ELR (cell line): ENCODE data around the gene BMP6.
A peak's percentile ranks its signal among the peaks of the same experiment; 100 is the strongest.

Experiments
- DNase-seq: peaks from one replicate; pipeline ENCODE4 v3.0.0-alpha.2; 2015; ENCODE audit warnings: low read depth

The BMP6 gene

DNA sequence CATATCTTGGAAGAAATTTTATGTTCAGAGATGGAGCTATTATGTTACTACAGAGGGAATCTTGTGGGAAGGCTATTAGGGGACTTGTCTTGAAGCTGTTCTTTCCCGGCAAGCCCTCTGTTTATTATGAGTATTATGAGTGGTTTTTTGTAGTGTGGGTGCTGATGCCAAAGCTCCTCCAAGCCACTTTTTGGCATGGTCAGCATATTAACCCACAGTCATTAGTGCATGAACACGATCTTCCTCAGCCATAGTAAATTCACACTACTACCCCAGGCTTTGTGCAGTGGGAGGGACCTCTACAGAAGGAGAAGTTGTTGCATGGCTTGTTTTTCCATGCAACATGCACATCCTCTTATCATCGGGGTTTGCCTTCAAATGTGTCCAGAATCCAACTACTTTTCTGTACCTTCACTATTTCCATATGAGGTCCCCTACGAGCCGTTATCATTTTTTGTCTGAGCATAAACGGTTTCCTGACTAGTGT lies 6.5 kb upstream of the BMP6 start:
- no peak for DNase-seq

DNA sequence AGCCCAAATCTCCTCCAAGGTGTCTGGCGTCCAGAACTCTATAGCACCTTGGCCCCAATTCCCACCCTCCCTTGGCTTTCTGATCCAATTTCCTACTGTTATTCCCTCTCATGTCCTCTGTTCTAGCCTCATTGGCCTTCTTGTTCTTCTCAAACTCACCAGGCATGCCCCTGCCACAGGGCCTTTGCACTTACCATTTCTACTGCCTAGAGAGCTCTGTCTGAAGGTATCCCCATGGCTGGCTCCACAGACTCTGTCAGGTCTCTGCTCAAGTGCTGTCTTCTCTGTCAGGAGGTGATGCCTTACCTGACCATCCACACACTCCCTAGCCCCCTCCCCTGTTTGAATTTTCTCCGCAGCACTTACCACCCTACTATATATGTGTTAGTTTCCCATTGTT lies 5.6 kb upstream of the BMP6 start:
- no peak for DNase-seq

- peak; percentile 59 for DNase-seq
Observed at GRCh38 chr6:7721649-7722048, 4.2 kb upstream of the BMP6 start.

DNA sequence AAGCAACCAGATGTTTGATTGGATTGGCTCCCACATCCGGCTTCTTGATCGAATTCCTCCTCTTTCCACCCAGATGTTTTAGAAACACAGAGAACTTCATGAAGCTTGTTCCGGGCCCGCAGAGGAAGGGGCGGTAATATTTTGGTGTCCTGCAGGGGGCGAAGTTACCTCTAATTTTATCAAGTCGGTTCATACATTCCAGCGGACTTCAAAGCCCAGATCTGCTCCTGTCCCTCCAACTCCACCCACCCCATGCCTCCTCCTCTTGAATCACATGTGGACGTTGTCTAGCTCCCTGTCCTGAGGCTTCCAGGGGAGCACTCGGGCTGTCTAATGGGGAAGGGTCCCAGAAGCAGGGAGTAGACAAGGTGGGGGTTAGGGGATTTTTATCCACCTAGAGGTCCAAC lies 2.9 kb upstream of the BMP6 start:
- peak; percentile 86 for DNase-seq

DNA sequence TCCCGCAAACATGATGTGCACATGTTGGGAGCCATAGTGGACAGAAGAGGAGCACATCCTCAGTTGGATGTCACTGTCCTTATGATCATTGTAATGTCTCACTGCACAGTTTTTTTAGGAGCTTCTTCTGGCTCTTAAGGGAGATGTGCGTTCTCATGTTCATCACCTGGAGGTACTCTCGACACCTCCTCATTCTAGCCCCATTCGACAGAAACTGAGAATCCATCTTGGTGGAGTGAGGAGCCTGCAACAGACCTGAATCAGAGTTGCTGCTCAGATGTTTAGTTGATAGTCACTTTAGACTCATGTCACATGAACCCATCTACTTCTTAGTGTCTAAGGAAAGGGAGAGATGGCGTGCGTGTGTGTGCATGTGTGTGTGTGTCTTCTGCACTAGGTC lies 2.3 kb upstream of the BMP6 start:
- DNase-seq = peak; percentile 11

DNA sequence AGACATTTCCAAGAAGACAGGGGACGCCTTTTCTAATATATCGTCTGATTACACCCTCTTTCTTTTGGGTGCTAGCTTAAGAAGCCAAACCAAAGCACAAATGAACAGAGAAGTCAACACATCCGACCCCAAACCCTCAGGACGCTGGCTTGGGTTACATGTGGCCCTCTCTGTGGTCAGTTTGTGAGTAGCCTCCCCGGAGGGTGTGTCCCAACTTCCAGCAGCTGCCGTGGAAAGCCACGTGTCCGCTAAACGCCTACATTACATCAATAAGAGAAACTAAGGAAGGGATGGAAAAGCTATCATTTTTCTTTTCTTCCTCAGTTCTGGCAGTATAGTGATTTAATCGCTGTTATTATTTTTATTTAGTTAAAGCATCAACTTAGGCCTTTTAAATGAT lies 487 bp upstream of the BMP6 start:
- DNase-seq = peak; percentile 8

GRCh38 chr6:7726416-7727085 lies 652 bp downstream of the BMP6 start:
- peak; percentile 26 for DNase-seq

DNA sequence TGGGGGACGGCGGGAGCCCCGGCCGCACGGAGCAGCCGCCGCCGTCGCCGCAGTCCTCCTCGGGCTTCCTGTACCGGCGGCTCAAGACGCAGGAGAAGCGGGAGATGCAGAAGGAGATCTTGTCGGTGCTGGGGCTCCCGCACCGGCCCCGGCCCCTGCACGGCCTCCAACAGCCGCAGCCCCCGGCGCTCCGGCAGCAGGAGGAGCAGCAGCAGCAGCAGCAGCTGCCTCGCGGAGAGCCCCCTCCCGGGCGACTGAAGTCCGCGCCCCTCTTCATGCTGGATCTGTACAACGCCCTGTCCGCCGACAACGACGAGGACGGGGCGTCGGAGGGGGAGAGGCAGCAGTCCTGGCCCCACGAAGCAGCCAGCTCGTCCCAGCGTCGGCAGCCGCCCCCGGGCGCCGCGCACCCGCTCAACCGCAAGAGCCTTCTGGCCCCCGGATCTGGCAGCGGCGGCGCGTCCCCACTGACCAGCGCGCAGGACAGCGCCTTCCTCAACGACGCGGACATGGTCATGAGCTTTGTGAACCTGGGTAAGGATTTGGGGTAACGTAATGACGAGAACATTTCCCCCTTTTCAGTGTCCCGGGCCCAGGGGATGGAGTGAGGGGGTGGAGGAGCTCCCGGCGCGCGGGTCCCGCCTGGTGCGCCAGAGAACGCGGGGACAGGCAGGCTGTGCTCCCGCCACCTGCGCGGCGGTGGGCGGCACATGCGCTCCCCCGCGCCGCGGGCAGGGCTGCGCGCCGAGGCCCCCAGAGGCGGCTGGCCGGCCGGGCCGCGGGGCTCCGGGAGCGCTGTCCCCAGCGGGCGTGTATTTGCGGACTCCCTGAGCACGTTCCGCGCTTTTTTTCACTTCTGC lies 1.4 kb downstream of the BMP6 start:
- DNase-seq = peak; percentile 33

DNA sequence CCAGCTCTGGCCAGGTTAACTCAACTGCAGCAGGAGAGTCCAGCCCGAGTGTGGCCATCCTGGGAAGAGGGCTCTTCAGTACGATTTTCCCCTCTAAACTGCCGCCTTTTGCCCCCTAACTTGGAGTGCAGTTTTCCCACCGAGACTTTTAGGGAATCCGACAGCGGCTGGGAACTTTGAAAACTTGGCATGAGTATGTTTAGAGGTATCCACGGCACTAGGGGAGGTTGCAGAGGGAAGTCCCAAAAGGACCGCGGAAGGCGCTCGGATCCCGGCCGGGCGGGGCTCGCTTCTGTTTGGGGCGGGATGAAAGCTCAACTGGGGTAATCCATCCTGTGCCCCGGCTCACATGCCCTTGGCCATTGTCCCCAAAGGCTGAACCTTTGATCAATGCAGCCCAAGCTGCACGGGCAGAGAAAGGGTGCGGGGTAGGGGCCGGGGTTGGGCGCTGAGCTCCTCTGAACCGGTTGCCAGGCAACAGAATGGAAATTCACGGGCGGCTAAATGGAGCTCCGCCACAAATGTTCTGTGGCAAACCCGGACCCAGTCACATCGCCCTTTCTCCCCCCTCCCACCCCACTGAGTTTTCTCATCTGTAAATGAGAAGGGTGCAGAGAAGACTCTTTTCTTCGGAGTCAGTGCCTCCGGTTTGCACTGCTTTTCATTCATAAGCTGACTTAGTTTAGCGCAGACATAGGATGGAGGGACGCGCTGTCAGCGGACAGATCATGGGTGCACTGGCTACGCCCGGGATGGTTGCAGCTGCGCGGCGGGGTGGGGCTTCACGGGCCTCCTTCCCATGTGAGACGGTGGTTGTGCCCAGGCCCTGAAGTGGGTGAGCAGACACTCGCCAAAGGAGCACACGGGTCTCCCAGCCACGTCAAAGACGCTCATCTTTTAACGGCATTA lies 2.3 kb downstream of the BMP6 start:
- peak; percentile 37 for DNase-seq

DNA sequence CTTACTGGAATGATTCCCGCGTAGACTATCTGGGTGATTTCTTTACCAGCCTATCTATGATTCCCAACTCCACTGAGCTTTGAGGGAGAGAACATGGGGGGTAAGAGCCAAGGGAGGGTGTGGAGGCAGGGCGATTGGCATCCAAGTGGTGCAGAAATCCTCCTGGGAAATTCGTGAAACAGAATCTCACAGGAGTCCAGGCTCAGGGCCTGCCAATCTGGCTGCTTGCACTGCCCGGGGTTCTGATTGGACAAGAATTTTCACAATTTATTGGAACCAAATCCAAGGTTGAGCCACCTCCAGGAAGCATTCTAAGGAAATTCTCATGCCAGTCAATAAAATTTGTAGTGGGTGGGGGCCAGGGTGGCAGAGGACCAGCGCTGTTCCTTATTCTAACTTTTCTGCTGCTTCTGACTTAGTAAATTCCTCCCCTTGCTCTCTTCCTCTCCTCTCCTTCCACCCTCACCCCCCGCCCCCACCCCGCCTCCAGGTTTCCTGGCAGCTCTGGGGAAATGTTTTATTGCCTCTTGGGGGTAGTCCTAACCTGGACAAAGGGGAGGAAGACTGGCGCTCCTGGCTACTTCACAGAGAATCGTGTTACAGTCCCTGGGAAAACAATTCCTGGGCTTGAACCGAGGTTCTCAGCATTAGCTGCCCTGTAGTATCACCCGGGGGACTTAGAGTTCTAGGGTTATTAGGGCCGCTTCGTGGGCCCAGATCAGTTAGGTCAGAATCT lies 3.1 kb downstream of the BMP6 start:
- DNase-seq = no peak

DNA sequence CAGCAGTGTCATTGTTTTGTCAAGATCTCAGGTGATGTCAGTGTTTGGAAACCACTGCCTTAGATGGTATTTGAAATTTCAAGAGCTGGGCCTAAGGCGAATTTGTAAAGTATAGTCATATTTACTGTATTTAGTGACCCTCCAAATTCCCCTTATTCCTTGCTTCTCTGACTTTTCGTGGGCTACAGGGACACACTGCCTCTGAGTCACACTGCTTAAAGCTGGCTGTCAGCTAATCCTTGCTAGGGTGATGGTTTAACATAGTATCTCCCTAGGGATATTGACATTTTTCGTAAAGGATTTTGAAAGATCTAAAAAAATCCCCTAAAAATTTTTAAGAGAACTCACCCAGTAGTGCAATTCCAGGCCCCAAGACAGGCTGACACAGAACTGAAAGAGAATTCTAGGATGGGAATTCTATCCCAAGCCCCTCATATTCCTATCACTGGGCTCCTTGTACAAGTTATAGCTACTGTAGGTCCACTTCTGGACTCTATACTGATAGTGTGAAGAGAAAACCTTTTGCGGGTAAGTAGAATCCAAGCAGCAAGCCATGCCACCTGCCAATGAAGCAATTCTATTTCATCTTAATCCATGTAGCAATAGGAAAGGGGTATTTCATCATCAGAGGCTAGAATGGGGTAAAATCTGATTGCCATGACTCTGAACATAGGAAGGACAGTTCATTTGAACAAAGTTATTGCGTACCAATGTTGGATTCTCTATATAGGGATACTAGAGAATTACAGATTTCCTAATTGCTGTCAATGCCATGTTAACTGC lies 4.3 kb downstream of the BMP6 start:
- DNase-seq = peak; percentile 36

- peak; percentile 95 for DNase-seq
Observed at GRCh38 chr6:7730784-7731227, 4.9 kb downstream of the BMP6 start.

GRCh38 chr6:7731294-7731693 lies 5.4 kb downstream of the BMP6 start:
- no peak for DNase-seq

GRCh38 chr6:7732228-7732627 lies 6.3 kb downstream of the BMP6 start:
- no peak for DNase-seq

GRCh38 chr6:7734707-7735383 lies 8.9 kb downstream of the BMP6 start:
- no peak for DNase-seq

DNA sequence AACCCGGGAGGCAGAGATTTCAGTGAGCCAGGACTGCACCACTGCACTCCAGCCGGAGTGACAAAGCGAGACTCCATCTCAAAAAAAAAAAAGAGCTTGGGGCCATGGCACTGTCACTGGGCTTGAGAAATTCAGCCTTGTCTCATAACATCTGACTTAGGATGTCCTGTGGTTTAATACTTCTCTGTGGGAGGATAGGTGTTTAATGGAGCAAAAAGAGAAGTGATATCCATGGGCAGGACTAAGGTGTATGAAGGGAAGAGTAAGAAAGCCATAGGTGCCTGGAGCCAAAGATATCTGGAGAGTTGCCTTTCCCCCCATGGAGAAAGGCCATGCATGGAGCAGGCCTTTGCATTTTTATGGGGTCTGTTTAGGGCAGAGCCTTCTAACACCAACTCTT lies 11.2 kb downstream of the BMP6 start:
- DNase-seq = no peak

- no peak for DNase-seq
Observed at GRCh38 chr6:7737867-7738266, 12.0 kb downstream of the BMP6 start.

GRCh38 chr6:7742223-7742785 lies 16.4 kb downstream of the BMP6 start:
- no peak for DNase-seq

- no peak for DNase-seq
Observed at GRCh38 chr6:7745942-7746341, 20.0 kb downstream of the BMP6 start.

DNA sequence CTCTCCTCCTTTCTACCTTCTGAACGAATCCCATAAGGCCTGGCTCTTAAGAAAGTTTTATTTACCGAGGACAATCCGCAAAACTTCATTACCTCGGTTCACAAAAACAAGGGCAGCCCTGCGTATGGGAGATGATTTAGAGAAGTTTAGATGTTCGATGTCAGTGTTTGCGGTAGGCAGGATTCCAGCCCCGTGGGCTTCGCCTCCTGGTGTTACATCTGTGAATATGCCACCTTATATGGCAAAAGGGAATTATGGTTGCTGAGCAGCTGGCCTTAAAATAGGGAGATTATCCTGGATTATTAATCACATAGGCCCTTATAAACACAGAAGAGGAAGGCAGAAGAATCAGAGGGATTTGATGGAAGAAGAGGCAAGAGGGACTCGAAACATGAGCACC lies 21.1 kb downstream of the BMP6 start:
- DNase-seq = no peak
